Measurements from ENCODE around the gene SPR. TPM values are rescaled to one million over a fixed set of nuclear protein-coding genes. Genes with fewer than 3 reads are reported as not detected.

The SPR gene
- polyA plus RNA-seq, 1 of the 3 experiments (the other 2 are of a cell fraction): 25.7 TPM

DNA sequence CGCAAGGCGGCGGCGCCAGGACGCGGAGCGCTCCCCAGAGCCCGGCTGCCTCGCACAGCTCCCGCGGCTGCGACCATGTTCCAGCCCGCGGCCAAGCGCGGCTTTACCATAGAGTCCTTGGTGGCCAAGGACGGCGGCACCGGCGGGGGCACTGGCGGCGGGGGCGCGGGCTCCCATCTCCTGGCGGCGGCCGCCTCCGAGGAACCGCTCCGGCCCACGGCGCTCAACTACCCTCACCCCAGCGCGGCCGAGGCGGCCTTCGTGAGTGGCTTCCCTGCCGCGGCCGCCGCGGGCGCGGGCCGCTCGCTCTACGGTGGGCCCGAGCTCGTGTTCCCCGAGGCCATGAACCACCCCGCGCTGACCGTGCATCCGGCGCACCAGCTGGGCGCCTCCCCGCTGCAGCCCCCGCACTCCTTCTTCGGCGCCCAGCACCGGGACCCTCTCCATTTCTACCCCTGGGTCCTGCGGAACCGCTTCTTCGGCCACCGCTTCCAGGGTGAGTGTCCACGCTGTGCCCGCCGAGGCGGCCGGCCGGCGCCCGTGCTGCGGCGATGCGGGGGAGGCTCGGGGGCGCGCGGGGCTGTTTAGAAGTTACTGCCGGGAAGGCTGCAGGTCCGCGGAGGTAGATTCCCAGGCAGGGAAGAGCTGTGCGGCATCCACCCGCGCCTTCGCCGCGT lies 30.8 kb downstream of the SPR start:
- DNase-seq: peak; percentile 65
- CTCF ChIA-PET: interaction anchor here (0.6 to 4.3 kb wide), 9 partner anchors 10 to 259 kb away, joined by 3 to 35 read pairs (median 3); partner anchors contain the start of gene SPR
- Histone ChIP-seq H3K79me2 (ENCODE audit: insufficient read depth) (no peaks in the 10 kb centered on the region), H3K4me1 (ENCODE audit: control insufficient read depth in 1 of 2, insufficient read depth in 2 of 2, low read depth in 1 of 2, low read length in 1 of 2) (peaks cover 7 to 13% of the 10 kb centered on the region in 2 experiments; a peak in 2 of 4 replicates), H3F3A (replicated peaks; ENCODE audit: insufficient read depth) (no peaks in the 10 kb centered on the region), H3K9me3 (no peaks in the 10 kb centered on the region), H2AFZ (ENCODE audit: low read depth) (no peak overlapping the region), H3K27ac (ENCODE audit: low read depth in 2 of 2, low read length in 1 of 2) (no peak overlapping the region), H3K9me2 (no peaks in the 10 kb centered on the region), H3K9ac (no peak overlapping the region), H3K4me3 (ENCODE audit: low read depth in 2 of 2, low read length in 1 of 2) (no peak overlapping the region), H3K36me3 (replicated peaks in 1 of 2; ENCODE audit: control insufficient read depth in 1 of 2, insufficient read depth in 2 of 2, low read length in 1 of 2) (no peaks in the 10 kb centered on the region), H3K27me3 (ENCODE audit: insufficient read depth) (peaks cover 99% of the 10 kb centered on the region), H4K20me1 (ENCODE audit: insufficient read depth) (peaks cover 29% of the 10 kb centered on the region), H3K4me2 (peak overlapping the region; percentile 41; the same call in 1 of the 2 replicates)
- TF ChIP-seq FOXJ3 (CRISPR knock-in tag; IDR thresholded peaks at IDR 0.05) (no peak), EZH2phosphoT487 (IDR thresholded peaks at IDR 0.05; ENCODE audit: borderline replicate concordance, low read depth) (peak; percentile 98)
- POLR2A ChIA-PET: no interaction called here
- WGBS (ENCODE audit: low lambda C conversion rate): 0% methylated on average over 27 of the region's 89 CpGs

DNA sequence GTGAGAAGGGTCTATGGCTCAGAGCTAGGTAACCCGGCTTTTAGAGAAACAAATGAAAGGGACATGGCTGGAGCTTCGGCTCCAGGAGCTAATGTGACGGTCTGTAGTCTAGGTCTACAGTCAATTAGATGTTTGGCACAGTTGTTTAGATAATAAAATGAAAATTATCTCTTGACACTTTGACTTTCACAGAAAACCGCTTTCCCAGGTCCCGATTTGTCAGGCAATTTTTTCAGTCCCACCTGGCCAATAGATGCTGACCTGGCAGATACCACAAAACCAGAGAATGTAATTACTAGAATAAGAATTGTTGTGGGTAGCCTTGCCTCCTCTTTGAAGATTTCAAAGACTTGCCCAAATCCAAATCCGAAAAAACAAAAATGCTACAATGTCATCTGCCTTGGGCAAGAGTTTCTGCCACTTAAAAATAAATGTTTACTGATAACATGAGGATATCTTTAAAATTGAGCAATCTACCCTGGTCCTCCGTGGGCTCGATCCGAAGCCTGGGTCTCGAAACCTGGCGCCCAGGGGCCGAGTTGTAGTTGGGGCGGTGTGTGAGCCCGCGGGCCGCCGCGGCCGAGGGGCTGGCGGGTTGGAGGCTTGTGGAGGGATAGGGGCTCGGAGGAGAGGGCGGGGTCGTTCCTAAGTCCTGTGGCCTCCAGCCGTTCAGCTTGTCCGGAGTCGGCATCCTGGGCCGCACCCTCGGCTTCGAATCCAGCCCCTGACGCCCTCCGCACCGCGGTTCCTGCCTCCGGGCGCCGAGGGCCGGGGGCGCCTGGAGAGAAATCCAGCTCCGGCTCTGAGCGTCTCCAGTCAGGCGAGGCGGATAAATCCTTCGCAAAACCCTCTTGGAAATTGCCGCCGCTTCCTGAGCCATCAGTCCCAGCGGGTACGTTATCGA lies 32.5 kb downstream of the SPR start:
- H4K20me1 ChIP-seq (ENCODE audit: insufficient read depth): peaks cover 25% of the 10 kb centered on the region
- H3K27ac ChIP-seq (ENCODE audit: low read depth in 2 of 2, low read length in 1 of 2): no peak overlapping the region
- no peak overlapping the region for H2AFZ ChIP-seq (ENCODE audit: low read depth)
- POLR2A ChIA-PET: no interaction called here
- H3K4me2 ChIP-seq: peak overlapping the region; percentile 88; the same call in 1 of the 2 replicates
- peak; percentile 73; the same call in 1 of the 2 replicates for TF ChIP-seq EZH2phosphoT487 (IDR thresholded peaks at IDR 0.05; ENCODE audit: borderline replicate concordance, low read depth)
- TF ChIP-seq GATA2 (CRISPR knock-in tag; IDR thresholded peaks at IDR 0.05): no peak
- no peak for TF ChIP-seq JUND (IDR thresholded peaks at IDR 0.05)
- H3K36me3 ChIP-seq (replicated peaks in 1 of 2; ENCODE audit: control insufficient read depth in 1 of 2, insufficient read depth in 2 of 2, low read length in 1 of 2): no peaks in the 10 kb centered on the region
- peak overlapping the region in 1 of 2 experiments; percentile 40; a peak in 2 of 4 replicates for H3K4me3 ChIP-seq (ENCODE audit: low read depth in 2 of 2, low read length in 1 of 2)
- CTCF ChIA-PET: interaction anchor here (1.1 to 3.6 kb wide), 4 partner anchors 8 to 258 kb away, joined by 3 to 35 read pairs (median 8); partner anchors contain the start of gene SPR
- peaks cover 7 to 13% of the 10 kb centered on the region in 2 experiments; a peak in 2 of 4 replicates for H3K4me1 ChIP-seq (ENCODE audit: control insufficient read depth in 1 of 2, insufficient read depth in 2 of 2, low read depth in 1 of 2, low read length in 1 of 2)
- WGBS (ENCODE audit: low lambda C conversion rate): 10% methylated on average over 40 of the region's 48 CpGs
- H3K9ac ChIP-seq: no peak overlapping the region
- DNase-seq: peak; percentile 56
- H3K27me3 ChIP-seq (ENCODE audit: insufficient read depth): peaks cover 99% of the 10 kb centered on the region
- H3F3A ChIP-seq (replicated peaks; ENCODE audit: insufficient read depth): no peaks in the 10 kb centered on the region
- H3K9me3 ChIP-seq: no peaks in the 10 kb centered on the region
- no peaks in the 10 kb centered on the region for H3K9me2 ChIP-seq
- no peaks in the 10 kb centered on the region for H3K79me2 ChIP-seq (ENCODE audit: insufficient read depth)

GRCh38 chr2:72920318-72921087 lies 33.3 kb downstream of the SPR start:
- Histone ChIP-seq H3K4me3 (ENCODE audit: low read depth in 2 of 2, low read length in 1 of 2) (peak overlapping the region; percentile 15 to 40; a peak in 2 of 4 replicates), H3K9me3 (no peaks in the 10 kb centered on the region), H3K9ac (no peak overlapping the region), H3K79me2 (ENCODE audit: insufficient read depth) (no peaks in the 10 kb centered on the region), H3K4me1 (ENCODE audit: control insufficient read depth in 1 of 2, insufficient read depth in 2 of 2, low read depth in 1 of 2, low read length in 1 of 2) (peaks cover 7 to 13% of the 10 kb centered on the region in 2 experiments; a peak in 2 of 4 replicates), H3K27me3 (ENCODE audit: insufficient read depth) (peaks cover 99% of the 10 kb centered on the region), H2AFZ (ENCODE audit: low read depth) (no peak overlapping the region), H3K27ac (ENCODE audit: low read depth in 2 of 2, low read length in 1 of 2) (no peak overlapping the region), H4K20me1 (ENCODE audit: insufficient read depth) (peaks cover 20% of the 10 kb centered on the region), H3F3A (replicated peaks; ENCODE audit: insufficient read depth) (no peaks in the 10 kb centered on the region), H3K4me2 (peak overlapping the region; percentile 88; the same call in 1 of the 2 replicates), H3K36me3 (replicated peaks in 1 of 2; ENCODE audit: control insufficient read depth in 1 of 2, insufficient read depth in 2 of 2, low read length in 1 of 2) (no peaks in the 10 kb centered on the region), H3K9me2 (no peaks in the 10 kb centered on the region)
- ChIA-PET CTCF (interaction anchor here (0.9 to 2.9 kb wide), 2 partner anchors 28 to 33 kb away, joined by 4 to 11 read pairs; partner anchors contain the start of gene SPR), POLR2A (no interaction called here)
- peak; percentile 76 for DNase-seq
- no peak for TF ChIP-seq RXRA (IDR thresholded peaks at IDR 0.05; ENCODE audit: borderline replicate concordance, low read depth)
- TF ChIP-seq CHD2 (IDR thresholded peaks at IDR 0.05; ENCODE audit: low read length, partially characterized antibody): no peak
- no peak for TF ChIP-seq NRF1 (IDR thresholded peaks at IDR 0.05; ENCODE audit: low read depth, low read length)
- TF ChIP-seq FOXJ3 (CRISPR knock-in tag; IDR thresholded peaks at IDR 0.05): no peak
- TF ChIP-seq MAX (IDR thresholded peaks at IDR 0.05; ENCODE audit: low read depth): no peak
- peak; percentile 17 for TF ChIP-seq EZH2phosphoT487 (IDR thresholded peaks at IDR 0.05; ENCODE audit: borderline replicate concordance, low read depth)
- WGBS (ENCODE audit: low lambda C conversion rate): 14% methylated on average over 18 of the region's 77 CpGs
